ENCODE data around the gene VPS37D.
A peak's percentile ranks its signal among the peaks of the same experiment; 100 is the strongest.
"Not testable (repeated sequence)": the region's sequence is repeated elsewhere in the genome, so short reads cannot be mapped to it uniquely, and the experiment has no call there.

VPS37D gene

GRCh38 chr7:73667344-73668102 is at the start of gene VPS37D:
VPS37D (plus strand) TSS chr7:73667831; CDS start chr7:73667959, 128 bp downstream.
- Histone ChIP-seq H3K4me3 (ENCODE audit: low read length) (peak within 1 kb of the TSS; percentile 83), H3K9ac (ENCODE audit: low read length) (peak within 1 kb of the TSS; percentile 84), H3K27me3 (replicated peaks; ENCODE audit: control insufficient read depth, insufficient read depth, low read length) (peaks cover 8% of the 10 kb centered on the region), H3K36me3 (ENCODE audit: control insufficient read depth, insufficient read depth, low read length, severe bottlenecking) (no peaks in the 10 kb centered on the region), H3K4me1 (ENCODE audit: control insufficient read depth, insufficient read depth, low read length) (peaks cover 5% of the 10 kb centered on the region), H3K9me3 (ENCODE audit: control insufficient read depth, low read length) (peaks cover 9% of the 10 kb centered on the region)
- DNase-seq (ENCODE audit: low read depth): peak; percentile 98

- no peaks in the 10 kb centered on the region for H3K9me3 ChIP-seq (ENCODE audit: control insufficient read depth, low read length)
- H3K4me1 ChIP-seq (ENCODE audit: control insufficient read depth, insufficient read depth, low read length): peaks cover 27% of the 10 kb centered on the region
- H3K36me3 ChIP-seq (ENCODE audit: control insufficient read depth, insufficient read depth, low read length, severe bottlenecking): peaks cover 31% of the 10 kb centered on the region
- no peaks in the 10 kb centered on the region for H3K27me3 ChIP-seq (replicated peaks; ENCODE audit: control insufficient read depth, insufficient read depth, low read length)
- no peak for DNase-seq (ENCODE audit: low read depth)
- no peak overlapping the region for H3K4me3 ChIP-seq (ENCODE audit: low read length)
- H3K9ac ChIP-seq (ENCODE audit: low read length): no peak overlapping the region
These were observed 49.1 kb upstream of the VPS37D start for GRCh38 chr7:73618538-73618937.

- not testable (repeated sequence) for DNase-seq (ENCODE audit: low read depth); H3K9ac ChIP-seq (ENCODE audit: low read length); H3K9me3 ChIP-seq (ENCODE audit: control insufficient read depth, low read length); H3K4me3 ChIP-seq (ENCODE audit: low read length); H3K27me3 ChIP-seq (replicated peaks; ENCODE audit: control insufficient read depth, insufficient read depth, low read length)
- Histone ChIP-seq H3K4me1 (ENCODE audit: control insufficient read depth, insufficient read depth, low read length) (peaks cover 18% of the 10 kb centered on the region), H3K36me3 (ENCODE audit: control insufficient read depth, insufficient read depth, low read length, severe bottlenecking) (peaks cover 24% of the 10 kb centered on the region)
These were observed 48.2 kb upstream of the VPS37D start for GRCh38 chr7:73619394-73619793.

GRCh38 chr7:73621168-73622063 is 46.2 kb upstream of the VPS37D start:
- H3K27me3 ChIP-seq (replicated peaks; ENCODE audit: control insufficient read depth, insufficient read depth, low read length): peaks cover 9% of the 10 kb centered on the region
- no peaks in the 10 kb centered on the region for H3K9me3 ChIP-seq (ENCODE audit: control insufficient read depth, low read length)
- peaks cover 17% of the 10 kb centered on the region for H3K36me3 ChIP-seq (ENCODE audit: control insufficient read depth, insufficient read depth, low read length, severe bottlenecking)
- DNase-seq (ENCODE audit: low read depth): no peak
- peaks cover 12% of the 10 kb centered on the region for H3K4me1 ChIP-seq (ENCODE audit: control insufficient read depth, insufficient read depth, low read length)
- no peak overlapping the region for H3K4me3 ChIP-seq (ENCODE audit: low read length)
- no peak overlapping the region for H3K9ac ChIP-seq (ENCODE audit: low read length)

- no peak for DNase-seq (ENCODE audit: low read depth)
- Histone ChIP-seq H3K4me3 (ENCODE audit: low read length) (peak overlapping the region; percentile 87), H3K27me3 (replicated peaks; ENCODE audit: control insufficient read depth, insufficient read depth, low read length) (peaks cover 12% of the 10 kb centered on the region), H3K9me3 (ENCODE audit: control insufficient read depth, low read length) (no peaks in the 10 kb centered on the region), H3K9ac (ENCODE audit: low read length) (peak overlapping the region; percentile 72), H3K36me3 (ENCODE audit: control insufficient read depth, insufficient read depth, low read length, severe bottlenecking) (peaks cover 10% of the 10 kb centered on the region), H3K4me1 (ENCODE audit: control insufficient read depth, insufficient read depth, low read length) (peaks cover 17% of the 10 kb centered on the region)
These were observed 45.1 kb upstream of the VPS37D start for GRCh38 chr7:73622527-73622908.

GRCh38 chr7:73622909-73623797 is 44.5 kb upstream of the VPS37D start:
- Histone ChIP-seq H3K9me3 (ENCODE audit: control insufficient read depth, low read length) (no peaks in the 10 kb centered on the region), H3K27me3 (replicated peaks; ENCODE audit: control insufficient read depth, insufficient read depth, low read length) (peaks cover 12% of the 10 kb centered on the region), H3K36me3 (ENCODE audit: control insufficient read depth, insufficient read depth, low read length, severe bottlenecking) (peaks cover 6% of the 10 kb centered on the region), H3K4me3 (ENCODE audit: low read length) (peak overlapping the region; percentile 87), H3K4me1 (ENCODE audit: control insufficient read depth, insufficient read depth, low read length) (peaks cover 17% of the 10 kb centered on the region), H3K9ac (ENCODE audit: low read length) (peak overlapping the region; percentile 97)
- peak; percentile 31 for DNase-seq (ENCODE audit: low read depth)

- DNase-seq (ENCODE audit: low read depth): peak; percentile 87
- Histone ChIP-seq H3K36me3 (ENCODE audit: control insufficient read depth, insufficient read depth, low read length, severe bottlenecking) (peaks cover under 1% of the 10 kb centered on the region), H3K9me3 (ENCODE audit: control insufficient read depth, low read length) (no peaks in the 10 kb centered on the region), H3K27me3 (replicated peaks; ENCODE audit: control insufficient read depth, insufficient read depth, low read length) (peaks cover 12% of the 10 kb centered on the region), H3K9ac (ENCODE audit: low read length) (peak within 1 kb of the TSS; percentile 97), H3K4me1 (ENCODE audit: control insufficient read depth, insufficient read depth, low read length) (peaks cover 17% of the 10 kb centered on the region), H3K4me3 (ENCODE audit: low read length) (peak within 1 kb of the TSS; percentile 87)
These were observed 43.6 kb upstream of the VPS37D start, which contains the start of gene MLXIPL for GRCh38 chr7:73623798-73624668. MLXIPL (minus strand) TSS chr7:73624522; CDS start chr7:73624492, 30 bp downstream.

- H3K27me3 ChIP-seq (replicated peaks; ENCODE audit: control insufficient read depth, insufficient read depth, low read length): peaks cover 12% of the 10 kb centered on the region
- H3K9ac ChIP-seq (ENCODE audit: low read length): no peak overlapping the region
- H3K4me3 ChIP-seq (ENCODE audit: low read length): peak overlapping the region; percentile 87
- peaks cover 17% of the 10 kb centered on the region for H3K4me1 ChIP-seq (ENCODE audit: control insufficient read depth, insufficient read depth, low read length)
- no peaks in the 10 kb centered on the region for H3K36me3 ChIP-seq (ENCODE audit: control insufficient read depth, insufficient read depth, low read length, severe bottlenecking)
- DNase-seq (ENCODE audit: low read depth): no peak
- H3K9me3 ChIP-seq (ENCODE audit: control insufficient read depth, low read length): no peaks in the 10 kb centered on the region
These were observed 43.0 kb upstream of the VPS37D start for GRCh38 chr7:73624669-73625001.

- Histone ChIP-seq H3K9me3 (ENCODE audit: control insufficient read depth, low read length) (no peaks in the 10 kb centered on the region), H3K9ac (ENCODE audit: low read length) (no peak overlapping the region), H3K27me3 (replicated peaks; ENCODE audit: control insufficient read depth, insufficient read depth, low read length) (peaks cover 12% of the 10 kb centered on the region), H3K4me1 (ENCODE audit: control insufficient read depth, insufficient read depth, low read length) (peaks cover 17% of the 10 kb centered on the region), H3K4me3 (ENCODE audit: low read length) (no peak overlapping the region), H3K36me3 (ENCODE audit: control insufficient read depth, insufficient read depth, low read length, severe bottlenecking) (no peaks in the 10 kb centered on the region)
- DNase-seq (ENCODE audit: low read depth): no peak
These were observed 42.4 kb upstream of the VPS37D start for GRCh38 chr7:73625276-73625675.

GRCh38 chr7:73626814-73627213 is 40.8 kb upstream of the VPS37D start:
- DNase-seq (ENCODE audit: low read depth): peak; percentile 11
- H3K9me3 ChIP-seq (ENCODE audit: control insufficient read depth, low read length): no peaks in the 10 kb centered on the region
- peaks cover 12% of the 10 kb centered on the region for H3K27me3 ChIP-seq (replicated peaks; ENCODE audit: control insufficient read depth, insufficient read depth, low read length)

More at GRCh38 chr7:73626814-73627213, 40.8 kb upstream of the VPS37D start:
- H3K9ac ChIP-seq (ENCODE audit: low read length): no peak overlapping the region
- peaks cover 13% of the 10 kb centered on the region for H3K4me1 ChIP-seq (ENCODE audit: control insufficient read depth, insufficient read depth, low read length)
- no peak overlapping the region for H3K4me3 ChIP-seq (ENCODE audit: low read length)
- no peaks in the 10 kb centered on the region for H3K36me3 ChIP-seq (ENCODE audit: control insufficient read depth, insufficient read depth, low read length, severe bottlenecking)

Measured in adipocyte (in vitro differentiated cells).